ENCODE data around the gene MYO9B. TPM values are rescaled to one million over a fixed set of nuclear protein-coding genes. Genes with fewer than 3 reads are reported as not detected.
"Not testable (repeated sequence)": the region's sequence is repeated elsewhere in the genome, so short reads cannot be mapped to it uniquely, and the experiment has no call there.

The MYO9B gene
- polyA plus RNA-seq, 5 donors: 43.6 to 64.8 (median 55.6) TPM

DNA sequence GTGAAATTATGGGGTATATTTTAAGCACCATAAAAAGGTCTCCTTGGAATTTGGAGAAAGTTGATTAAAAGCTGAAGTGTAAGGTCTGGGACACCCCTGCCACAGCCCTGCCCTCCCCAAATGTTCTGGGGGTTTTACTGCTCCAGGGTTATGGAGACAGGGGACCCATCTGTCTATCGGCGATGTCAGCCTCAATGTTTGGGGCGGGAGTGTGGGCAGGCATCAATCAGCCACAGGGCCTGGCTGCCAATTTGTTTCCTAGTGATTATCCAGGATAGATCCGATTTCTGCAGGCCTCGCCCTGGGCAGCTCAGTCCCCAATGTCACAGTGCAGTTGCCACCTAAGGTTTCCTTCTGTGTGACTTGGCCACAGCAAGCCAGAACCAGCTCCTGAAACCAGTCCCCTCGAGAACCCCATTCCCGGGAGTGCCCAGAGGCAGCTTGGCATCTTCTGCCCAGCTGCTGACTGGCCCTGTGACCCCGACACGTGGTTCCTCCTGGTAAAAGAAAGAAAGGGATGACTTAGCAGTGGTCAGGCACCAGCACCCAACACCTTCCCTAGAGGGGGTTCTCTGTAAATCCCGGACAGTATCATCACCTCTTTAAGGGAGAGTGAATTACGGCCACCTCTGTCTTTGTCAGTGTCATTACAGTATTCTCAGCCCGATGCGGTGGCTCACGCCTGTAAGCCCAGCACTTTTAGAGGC, 41.6 kb downstream of the MYO9B start:
- DNase-seq: no peak

DNA sequence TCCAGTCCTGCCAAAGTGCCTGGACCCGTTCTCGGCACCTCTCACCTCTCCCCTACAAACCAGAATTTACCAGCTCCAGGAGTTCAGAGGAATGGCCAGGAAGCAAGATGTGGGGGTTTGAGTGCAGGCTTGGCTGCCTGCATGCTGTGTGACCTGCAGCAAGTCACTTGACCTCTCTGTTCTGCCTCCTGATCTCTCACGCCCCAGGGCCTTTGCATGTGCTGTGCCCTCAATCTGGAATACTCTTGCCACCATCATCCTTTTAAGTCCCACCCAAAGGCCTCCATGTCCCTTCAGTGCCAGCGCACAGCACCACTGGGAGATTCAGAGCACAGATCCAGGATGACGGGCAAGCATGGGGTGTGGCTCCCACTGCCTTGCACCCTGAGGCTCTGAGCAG, 43.4 kb downstream of the MYO9B start:
- no peak for DNase-seq

DNA sequence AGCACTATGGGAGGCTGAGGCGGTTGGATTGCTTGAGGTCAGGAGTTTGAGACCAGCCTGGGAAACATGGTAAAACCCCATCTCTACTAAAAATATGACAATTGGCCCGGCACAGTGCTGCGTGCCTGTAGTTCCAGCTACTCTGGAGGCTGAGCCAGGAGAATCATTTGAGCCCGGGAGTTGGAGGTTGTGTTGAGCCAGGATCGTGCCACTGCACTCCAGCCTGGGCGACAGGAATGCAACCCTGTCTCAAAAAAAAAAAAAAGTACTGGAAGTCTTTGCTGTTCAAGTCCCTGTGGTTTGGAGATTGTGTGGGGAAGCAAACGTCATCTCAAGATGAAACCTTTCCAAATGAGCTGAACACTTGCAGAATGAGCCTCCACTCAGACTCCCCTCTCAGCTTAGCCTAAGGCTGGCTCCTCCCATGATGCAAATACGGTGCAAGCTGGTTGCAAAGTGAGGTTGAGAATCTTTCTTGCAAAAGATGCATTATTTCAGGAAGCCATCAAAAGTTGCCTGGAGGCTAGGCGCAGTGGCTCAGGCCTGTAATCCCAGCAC, 46.2 kb downstream of the MYO9B start:
- DNase-seq: no peak

DNA sequence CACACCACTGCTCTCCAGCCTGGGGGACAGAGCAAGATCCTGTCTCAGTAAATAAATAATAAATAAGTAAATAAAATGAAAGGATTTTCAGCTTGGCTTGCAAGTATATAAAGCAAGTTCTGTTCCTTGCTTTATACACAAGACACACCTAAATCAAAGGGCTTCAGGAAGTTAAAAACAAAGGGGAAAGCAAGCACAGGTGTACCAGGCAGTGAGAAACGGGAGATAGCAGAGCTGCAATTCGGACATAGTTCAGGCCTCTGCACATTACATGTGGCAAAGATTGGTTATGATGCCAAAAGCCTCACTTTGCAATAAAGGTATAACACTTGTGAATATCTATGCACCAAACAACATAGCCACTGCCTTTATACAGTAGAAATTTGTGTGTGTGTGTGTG, 47.5 kb downstream of the MYO9B start:
- no peak for DNase-seq

DNA sequence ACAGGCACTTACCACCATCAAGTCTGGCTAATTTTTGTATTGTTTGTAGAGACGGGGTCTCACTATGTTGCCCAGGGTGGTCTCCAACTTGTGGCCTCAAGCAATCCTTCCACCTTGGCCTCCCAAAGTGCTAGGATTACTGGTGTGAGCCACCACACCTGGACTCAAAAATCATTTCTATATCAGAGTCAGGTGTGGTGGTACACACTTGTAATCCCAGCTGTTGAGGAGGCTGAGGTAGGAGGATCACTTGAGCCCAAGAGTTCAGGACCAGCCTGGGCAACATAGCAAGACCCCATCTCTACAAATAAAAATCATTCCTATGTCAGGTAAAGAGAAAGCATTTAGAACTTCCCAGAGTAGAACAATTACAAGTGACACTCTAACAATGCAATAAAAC, 48.4 kb downstream of the MYO9B start:
- DNase-seq: no peak

- DNase-seq: no peak
Observed at GRCh38 chr19:17125062-17125727, 49.6 kb downstream of the MYO9B start.

GRCh38 chr19:17125728-17126677, 50.4 kb downstream of the MYO9B start:
- DNase-seq: no peak

DNA sequence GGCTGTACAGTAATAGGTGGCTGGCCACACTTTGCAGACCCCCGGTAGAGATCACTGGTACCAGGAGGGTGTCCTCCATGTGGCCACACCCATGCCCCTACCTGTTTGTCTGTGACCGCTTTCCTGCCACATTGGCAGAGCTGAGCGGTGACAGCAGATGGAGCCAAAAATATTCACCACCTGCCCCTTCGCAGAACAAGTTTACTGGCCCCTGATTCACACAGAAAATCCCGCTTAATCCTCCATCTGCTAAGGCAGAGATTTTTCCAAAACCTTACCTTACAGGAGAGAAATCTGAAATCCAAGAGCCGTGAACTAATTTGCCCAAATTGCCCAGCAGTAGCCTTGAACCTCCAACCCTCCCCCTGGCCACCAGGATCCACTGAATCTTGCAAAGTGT, 52.1 kb downstream of the MYO9B start:
- no peak for DNase-seq

DNA sequence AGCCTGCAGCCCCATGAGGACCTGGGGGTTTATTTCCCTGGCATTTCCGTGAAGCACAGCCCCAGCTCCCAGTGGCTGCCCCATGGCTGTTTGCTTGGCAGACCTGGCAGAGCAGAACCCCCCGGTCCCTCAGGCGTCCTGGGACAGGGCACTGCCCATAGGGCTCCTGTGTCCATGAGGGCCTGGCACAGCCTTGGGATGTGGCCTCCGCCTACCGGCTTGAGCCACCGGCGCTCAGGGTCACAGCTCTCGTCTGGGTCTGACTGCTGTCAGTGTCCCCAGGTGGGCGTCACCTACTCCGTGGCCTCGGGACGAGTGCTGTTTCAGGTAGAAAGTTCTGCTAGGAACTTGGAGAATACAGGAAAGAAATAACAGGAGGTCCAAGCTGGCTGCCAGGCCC, 52.8 kb downstream of the MYO9B start:
- DNase-seq: no peak

GRCh38 chr19:17128820-17129219, 53.2 kb downstream of the MYO9B start:
- DNase-seq: no peak

DNA sequence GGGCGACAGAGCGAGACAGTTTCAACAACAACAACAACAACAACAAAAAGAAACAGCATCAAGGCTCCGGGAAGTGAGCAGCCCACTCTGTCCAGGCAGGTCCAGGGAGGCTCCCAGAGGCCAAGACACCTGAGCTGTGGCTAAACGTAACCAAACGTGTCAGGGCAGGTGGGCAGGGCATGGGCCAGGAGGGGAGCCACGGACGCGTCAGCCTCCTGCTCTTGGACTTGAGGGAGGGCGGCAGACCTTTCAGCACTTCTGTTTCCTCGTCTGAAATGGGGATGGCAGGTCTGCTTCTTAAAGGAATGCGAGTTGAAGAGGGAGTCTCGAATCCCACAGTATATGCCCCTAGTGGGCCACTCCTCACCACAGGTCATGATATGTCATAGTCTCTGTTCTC, 53.8 kb downstream of the MYO9B start:
- no peak for DNase-seq

GRCh38 chr19:17135001-17135853, 59.6 kb downstream of the MYO9B start:
- DNase-seq: peak; percentile 88 to 92

DNA sequence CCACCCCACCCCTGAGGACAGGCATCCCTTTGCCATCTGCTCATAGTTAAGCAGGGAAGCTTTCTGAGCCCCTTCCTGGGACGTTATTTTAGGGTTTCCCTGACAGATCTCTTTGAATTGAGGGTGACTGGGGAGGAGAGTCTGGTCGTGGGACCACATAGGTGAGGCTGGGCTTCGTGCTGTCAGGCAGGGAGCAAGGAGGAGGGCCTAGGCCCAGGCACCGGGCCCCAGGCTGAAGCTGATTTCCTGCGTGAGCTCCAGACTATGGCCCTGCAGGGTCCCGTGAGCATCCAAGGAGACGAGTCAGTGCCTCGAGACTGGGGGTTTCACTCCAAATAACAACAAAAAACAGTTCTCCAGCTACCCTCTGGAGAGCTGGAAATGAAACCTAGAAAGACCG, 60.4 kb downstream of the MYO9B start:
- DNase-seq: no peak

DNA sequence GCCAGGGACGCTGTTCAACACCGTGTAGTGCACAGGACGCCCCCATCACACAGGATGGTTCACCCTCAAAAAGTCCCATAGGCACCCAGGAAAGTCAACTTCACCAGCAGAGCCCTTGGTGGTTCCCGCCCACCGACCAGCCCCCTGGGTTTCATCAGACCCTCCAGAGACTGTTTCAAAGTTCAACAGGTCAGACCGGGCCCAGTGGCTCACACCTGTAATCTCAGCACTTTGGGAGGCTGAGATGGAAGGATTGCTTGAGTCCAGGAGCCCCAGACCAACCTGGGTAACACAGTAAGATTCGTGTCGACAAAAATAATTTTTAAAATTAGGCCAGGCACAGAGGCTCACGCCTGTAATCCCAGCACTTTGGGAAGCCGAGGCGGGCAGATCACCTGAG, 61.0 kb downstream of the MYO9B start:
- no peak for DNase-seq

DNA sequence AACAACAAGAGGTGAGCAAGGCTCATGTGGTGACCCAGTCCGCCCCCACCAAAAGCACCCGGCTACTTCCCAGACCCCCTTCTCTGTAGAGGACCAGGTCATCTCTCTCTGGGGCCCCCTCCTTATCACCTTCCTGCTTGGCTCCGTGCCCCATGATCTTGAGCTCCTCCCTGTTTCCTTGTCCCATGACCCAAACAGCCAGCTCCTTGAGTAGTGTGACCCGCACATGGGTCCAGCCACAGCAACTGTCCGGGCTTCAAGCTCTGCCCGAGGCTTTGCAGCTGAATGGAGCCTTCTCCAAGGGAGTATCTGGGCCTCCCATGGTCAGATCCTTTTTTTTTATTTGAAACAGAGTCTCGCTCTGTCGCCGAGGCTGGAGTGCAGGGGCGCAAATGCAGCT, 61.8 kb downstream of the MYO9B start:
- no peak for DNase-seq

DNA sequence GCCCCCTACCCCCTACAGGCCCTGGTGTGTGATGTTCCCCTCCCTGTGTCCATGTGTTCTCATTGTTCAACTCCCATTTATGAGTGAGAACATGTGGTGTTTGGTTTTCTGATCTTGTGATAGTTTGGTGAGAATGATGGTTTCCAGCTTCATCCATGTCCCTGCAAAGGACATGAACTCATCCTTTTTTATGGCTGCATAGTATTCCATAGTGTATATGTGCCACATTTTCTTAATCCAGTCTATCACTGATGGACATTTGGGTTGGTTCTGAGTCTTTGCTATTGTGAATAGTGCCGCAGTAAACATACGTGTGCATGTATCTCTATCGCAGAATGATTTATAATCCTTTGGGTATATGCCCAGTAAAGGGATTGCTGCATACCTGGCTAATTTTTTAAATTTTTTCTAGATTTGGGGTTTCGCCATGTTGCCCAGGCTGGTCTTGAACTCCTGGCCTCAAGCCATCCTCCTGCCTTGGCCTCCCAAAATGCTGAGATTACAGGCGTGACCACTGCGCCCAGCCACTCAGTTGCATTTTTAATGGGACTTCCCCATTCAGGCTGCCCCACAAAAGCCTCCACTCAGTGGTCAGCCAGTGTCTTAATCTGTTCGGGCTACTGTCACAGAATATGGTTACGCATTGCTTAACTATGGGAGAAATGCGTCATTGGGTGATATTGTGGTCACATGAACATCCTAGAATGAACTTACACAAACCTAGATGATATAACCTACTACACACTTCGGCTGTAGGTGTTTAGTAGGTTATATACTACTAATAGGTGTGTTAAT, 62.7 kb downstream of the MYO9B start:
- not testable (repeated sequence) for DNase-seq

DNA sequence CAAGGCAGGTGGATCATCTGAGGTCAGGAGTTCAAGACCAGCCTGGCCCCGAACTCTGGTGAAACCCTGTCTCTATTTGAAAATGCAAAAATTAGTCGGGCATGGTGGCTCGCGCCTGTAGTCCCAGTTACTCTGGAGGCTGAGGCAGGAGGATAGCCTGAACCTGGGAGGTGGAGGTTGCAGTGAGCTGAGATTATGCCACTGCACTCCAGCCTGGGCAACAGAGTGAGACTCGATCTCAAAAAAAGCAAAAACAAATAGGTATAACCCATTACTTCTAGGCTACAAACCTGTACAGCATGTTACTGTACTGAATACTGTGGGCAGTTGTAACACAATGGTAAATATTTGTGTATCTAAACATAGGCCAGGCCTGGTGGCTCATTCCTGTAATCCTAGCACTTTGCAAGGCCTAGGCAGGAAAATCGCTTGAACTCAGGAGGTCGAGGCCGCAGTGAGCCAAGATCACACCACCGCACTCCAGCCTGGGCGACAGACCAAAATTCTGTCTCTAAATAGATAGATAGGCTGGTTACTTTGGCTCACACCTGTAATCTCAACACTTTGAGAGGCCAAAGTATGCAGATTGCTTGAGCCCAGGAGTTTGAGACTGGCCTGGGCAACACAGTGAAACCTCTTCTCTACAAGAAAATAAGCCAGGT, 63.5 kb downstream of the MYO9B start:
- no peak for DNase-seq

DNA sequence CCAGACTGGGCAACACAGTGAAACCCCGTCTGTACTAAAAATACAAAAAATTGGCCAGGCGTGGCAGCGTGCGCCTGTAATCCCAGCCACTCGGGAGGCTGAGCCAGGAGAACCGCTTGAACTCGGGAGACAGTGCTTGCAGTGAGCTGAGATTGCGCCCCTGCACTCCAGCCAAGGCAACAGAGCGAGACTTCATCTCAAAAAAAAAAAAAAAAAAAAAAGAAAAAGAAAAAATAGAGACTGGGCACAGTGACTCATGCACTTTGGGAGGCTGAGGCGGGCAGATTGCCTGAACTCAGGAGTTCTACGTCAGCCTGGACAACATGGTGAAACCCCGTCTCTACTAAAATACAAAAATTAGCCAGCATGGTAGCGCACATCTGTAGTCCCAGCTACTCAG, 69.2 kb downstream of the MYO9B start:
- not testable (repeated sequence) for DNase-seq

DNA sequence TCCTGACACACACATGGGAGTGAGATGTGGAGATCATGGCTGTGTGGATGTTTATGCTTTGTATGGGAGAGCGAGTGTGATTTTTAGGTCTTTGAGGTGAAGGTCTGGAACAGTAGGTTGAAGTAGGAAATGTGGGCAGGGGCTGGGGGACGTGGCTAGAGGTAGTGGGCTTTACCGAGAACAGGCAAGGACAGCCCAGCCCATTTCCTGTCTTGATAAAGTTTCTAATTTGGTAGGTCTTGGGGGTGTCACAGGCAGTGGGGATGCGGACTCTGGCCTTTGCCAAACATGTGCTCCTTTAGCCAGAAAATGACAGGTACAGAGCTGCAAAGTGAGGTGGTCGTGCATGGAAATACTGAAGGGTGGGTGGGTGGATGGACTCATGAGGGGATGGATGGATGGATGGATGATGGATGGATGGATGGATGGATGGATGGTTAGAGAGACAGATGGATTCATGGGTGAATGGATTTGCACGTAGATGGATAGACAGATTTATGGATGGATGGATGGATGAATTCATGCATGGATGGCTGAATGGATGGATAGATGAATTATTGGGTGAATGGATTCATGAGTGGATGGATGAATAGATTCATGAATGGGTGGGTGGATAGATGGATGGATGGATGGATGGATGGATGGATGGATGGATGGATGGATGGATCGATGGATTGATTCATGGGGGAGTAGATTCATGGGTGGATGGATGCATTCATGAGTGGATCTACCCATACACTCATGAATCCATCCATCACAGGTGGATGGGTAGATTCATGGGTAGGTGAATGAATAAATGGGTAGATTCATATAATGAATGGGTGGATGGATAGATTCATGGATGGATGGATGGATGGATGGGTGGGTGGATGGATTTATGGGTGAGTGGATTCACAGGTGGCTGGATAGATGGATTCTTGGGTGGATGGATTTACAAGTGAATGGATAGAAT, 70.2 kb downstream of the MYO9B start:
- no peak for DNase-seq

Data from right lung (tissue), 5 donors.